Measurements from ENCODE around the gene FCN3. TPM values are rescaled to one million over a fixed set of nuclear protein-coding genes. Genes with fewer than 3 reads are reported as not detected.

The FCN3 gene
- total and polyA plus RNA-seq, 9 of the 15 experiments (the other 6 are each of a cell fraction or from before 2014, with no cell fraction given) = 0.49 TPM; not detected in 8

- no peak for TF ChIP-seq MGA (IDR thresholded peaks at IDR 0.05)
- no peak for TF ChIP-seq PRMT5 (CRISPR knock-in tag; IDR thresholded peaks at IDR 0.05)
- TF ChIP-seq PBX2 (CRISPR knock-in tag; IDR thresholded peaks at IDR 0.05; ENCODE audit: low read depth) = no peak
- no peak for TF ChIP-seq PBX2 (tag; conservative IDR thresholded peaks at IDR 0.05; ENCODE audit: low read depth)
- TF ChIP-seq CHD2 (IDR thresholded peaks at IDR 0.05; ENCODE audit: low read depth, low read length) = no peak
- TF ChIP-seq TFAP4 (CRISPR knock-in tag; IDR thresholded peaks at IDR 0.05; ENCODE audit: borderline replicate concordance) = peak; percentile 91
- TF ChIP-seq PHB2 (IDR thresholded peaks at IDR 0.05; ENCODE audit: low read depth) = no peak
- TF ChIP-seq, protein P1, sequence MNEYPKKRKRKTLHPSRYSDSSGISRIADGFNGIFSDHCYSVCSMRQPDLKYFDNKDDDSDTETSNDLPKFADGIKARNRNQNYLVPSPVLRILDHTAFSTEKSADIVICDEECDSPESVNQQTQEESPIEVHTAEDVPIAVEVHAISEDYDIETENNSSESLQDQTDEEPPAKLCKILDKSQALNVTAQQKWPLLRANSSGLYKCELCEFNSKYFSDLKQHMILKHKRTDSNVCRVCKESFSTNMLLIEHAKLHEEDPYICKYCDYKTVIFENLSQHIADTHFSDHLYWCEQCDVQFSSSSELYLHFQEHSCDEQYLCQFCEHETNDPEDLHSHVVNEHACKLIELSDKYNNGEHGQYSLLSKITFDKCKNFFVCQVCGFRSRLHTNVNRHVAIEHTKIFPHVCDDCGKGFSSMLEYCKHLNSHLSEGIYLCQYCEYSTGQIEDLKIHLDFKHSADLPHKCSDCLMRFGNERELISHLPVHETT (CRISPR knock-in tag; conservative IDR thresholded peaks at IDR 0.05 in 1 of 2, IDR thresholded peaks at IDR 0.05 in 1 of 2) = no peak
- TF ChIP-seq ZNF146 (CRISPR knock-in tag; IDR thresholded peaks at IDR 0.05; ENCODE audit: unreplicated experiment) = no peak
- TF ChIP-seq NUFIP1 (IDR thresholded peaks at IDR 0.05; ENCODE audit: partially characterized antibody) = no peak
- no peak for TF ChIP-seq ZNF354B (CRISPR knock-in tag; IDR thresholded peaks at IDR 0.05)
Measured at GRCh38 chr1:27341525-27342252, 32.9 kb downstream of the FCN3 start, which contains the start of gene SYTL1 (continued).
